Activated CD4-positive, CD25-positive, alpha-beta regulatory T cell treated with anti-CD3 and anti-CD28 coated beads, Interleukin-2, amount 50 U/mL, for 24 hours (primary cell): Measurements from ENCODE around the gene MCHR2.
"Not testable (repeated sequence)": the region's sequence is repeated elsewhere in the genome, so short reads cannot be mapped to it uniquely, and the experiment has no call there.

Experiments used
- ATAC-seq, 2 donors: fragments of 150-1000 bp; cut with Tn5 transposase; one replicate each; pipeline ENCODE4 v1.10.0; 2021; ENCODE audit warnings: mild to moderate bottlenecking in 1 of 2, moderate library complexity in 1 of 2

Gene MCHR2, protein sequence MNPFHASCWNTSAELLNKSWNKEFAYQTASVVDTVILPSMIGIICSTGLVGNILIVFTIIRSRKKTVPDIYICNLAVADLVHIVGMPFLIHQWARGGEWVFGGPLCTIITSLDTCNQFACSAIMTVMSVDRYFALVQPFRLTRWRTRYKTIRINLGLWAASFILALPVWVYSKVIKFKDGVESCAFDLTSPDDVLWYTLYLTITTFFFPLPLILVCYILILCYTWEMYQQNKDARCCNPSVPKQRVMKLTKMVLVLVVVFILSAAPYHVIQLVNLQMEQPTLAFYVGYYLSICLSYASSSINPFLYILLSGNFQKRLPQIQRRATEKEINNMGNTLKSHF

DNA sequence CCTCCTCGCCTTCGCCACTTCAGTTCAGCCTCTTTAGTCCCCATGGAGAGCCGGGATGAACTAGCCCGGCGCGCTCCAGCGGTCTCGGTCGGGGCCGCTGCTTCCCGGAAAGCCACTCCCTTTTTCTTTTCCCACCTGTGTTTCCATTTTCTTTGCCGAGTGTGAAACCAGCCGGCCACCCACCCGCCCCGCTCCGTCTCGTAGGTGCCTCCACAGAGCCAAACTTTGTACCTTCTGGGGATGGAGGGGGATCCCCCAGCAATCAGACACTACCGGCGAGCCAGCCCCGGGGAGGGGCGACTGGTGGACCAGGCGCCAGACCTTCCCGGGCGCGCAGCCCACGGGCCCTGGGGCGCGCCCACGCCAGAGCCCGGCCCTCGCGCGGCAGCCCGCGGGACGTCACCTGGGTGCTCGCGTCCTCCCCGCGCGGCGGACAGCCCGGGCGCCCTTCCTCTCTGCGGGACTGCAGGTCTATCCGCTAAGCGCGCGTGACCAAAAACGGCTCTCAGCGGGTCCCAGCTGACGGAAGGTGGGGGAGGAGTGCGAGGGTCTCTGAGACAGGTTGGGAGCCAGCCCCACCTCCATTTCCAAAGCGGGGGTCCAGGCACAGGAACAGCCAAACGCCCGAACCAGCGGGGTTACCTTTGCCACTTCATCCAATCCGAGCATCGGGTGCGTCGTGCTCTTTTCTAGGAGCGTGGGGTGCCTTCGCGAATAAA lies at the start of gene MCHR2:
Gene MCHR2, minus strand, starts transcription at position 691 of the 719 bp plus-strand sequence. CDS start 38,076 bp downstream, outside the sequence.
- no peak for ATAC-seq

DNA sequence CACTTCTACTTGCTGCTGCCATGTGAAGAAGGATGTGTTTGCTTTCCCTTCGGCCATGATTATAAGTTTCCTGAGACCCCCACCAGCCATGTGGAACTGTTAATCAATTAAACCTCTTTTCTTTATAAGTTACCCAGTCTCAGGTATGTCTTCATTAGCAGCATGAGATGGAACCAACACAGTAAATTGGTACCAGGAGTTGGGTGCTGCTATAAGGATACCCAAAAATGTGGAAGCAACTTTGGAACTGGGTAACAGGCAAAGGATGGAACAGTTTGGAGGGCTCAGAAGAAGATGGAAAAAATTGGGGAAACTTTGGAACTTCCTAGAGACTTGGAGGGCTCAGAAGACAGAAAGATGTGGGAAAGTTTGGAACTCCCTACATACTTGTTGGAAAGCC lies 44.5 kb upstream of the MCHR2 start:
- not testable (repeated sequence) for ATAC-seq

GRCh38 chr6:100035873-100036653 lies 42.0 kb upstream of the MCHR2 start:
- no peak for ATAC-seq

GRCh38 chr6:100023798-100024197 lies 29.8 kb upstream of the MCHR2 start:
- ATAC-seq = no peak

- no peak for ATAC-seq
Measured at GRCh38 chr6:100022847-100023246, 28.8 kb upstream of the MCHR2 start.

- ATAC-seq = no peak
Measured at GRCh38 chr6:100008857-100009256, 14.8 kb upstream of the MCHR2 start.

DNA sequence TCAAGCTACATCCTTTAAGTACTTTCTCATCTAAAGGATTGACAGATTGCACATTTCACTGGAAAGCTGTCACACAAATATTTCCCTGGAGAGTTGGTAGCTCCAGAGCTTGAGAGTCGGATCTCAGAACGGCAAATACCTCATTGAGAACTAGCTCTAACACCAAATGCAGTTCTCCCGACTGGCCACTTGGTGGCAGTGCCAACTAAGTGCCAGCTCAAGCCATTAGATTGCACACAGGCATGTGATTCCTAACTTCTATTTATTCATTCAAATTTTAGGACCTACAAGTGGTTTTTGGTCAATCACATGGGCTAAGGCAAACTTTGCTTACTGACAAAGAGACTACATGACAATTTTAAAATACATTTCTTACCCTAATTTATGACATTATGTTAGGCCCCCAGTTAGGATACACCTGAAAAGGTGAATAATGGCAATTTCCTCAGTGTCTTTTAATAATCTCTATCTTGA lies 7.9 kb upstream of the MCHR2 start:
- ATAC-seq = peak in 1 of 2 donors; percentile 63

DNA sequence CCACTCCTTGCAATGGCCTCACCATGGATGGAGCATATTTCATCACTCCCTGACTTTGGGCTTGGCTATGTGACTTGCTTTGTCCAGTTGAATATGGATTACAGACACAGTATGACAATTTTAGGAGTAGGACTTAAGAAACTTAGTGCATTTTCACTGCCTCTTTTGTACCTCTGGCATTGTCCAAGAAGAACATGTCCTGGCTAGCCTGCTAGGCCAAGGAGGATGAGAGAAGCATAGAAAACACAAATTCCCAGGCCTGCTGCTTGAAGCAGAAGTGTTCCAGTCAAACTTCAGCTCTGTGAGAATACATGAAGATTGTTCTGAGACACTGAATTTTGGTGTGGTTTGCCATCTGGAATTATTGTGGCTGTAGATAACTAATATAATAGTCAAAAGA lies 3.1 kb upstream of the MCHR2 start:
- ATAC-seq = no peak

GRCh38 chr6:99995916-99996315 lies 1.9 kb upstream of the MCHR2 start:
- no peak for ATAC-seq

DNA sequence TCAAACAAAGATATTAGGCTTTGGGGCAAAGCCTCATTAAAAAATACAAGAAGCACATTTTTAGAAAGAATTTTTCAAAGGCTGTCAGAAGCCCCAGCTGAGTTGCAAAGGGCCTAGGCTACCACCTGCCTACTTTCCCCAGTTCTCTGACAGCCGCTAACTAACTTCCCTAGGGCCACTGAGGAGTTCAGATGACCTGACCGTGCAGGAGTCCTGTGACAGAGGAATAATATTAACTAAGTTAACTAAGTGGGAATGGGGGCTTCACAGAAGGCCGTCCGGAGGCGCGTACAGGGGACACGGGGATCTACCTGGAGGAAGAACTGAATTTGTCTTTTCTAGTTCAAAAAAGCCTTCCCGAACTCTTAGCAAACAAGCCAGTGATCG lies 884 bp downstream of the MCHR2 start:
- ATAC-seq = no peak

DNA sequence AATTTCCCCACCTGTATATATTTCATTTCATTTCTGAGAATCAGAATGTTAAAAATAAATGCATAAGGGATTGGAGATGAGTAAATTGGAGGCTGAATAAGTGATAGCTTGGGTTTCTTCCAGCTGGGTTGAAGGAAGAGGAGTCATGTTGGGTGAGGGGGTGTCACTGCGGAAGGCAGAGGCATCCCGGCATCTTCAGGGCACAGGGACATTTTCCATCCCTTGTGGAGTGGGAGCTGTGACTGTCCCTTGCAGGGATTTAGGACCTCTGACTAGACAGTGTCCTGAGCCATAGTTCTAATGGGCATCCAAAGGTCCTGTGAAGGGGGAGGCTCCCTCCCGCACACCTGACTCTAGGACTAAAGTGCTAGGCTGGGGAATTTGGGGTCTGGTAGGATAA lies 2.1 kb downstream of the MCHR2 start:
- ATAC-seq = no peak

DNA sequence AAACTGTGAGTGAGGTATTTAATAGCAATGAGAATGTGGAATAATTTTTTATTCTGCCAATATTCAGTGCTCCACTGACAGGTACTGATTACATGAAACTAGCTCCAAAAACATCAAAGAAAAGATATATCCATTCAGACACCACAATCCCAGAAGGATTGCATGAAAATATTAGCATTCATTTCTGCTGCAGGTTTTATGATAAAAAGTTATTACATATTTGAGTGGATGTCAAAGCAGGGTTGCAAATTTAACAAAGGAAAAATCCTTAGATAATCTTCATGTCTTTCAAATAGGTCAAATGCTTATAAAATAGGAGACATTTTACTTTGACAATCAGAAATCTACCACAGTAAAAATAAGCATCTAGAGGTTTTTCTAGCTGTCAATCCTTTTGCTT lies 13.3 kb downstream of the MCHR2 start:
- no peak for ATAC-seq

DNA sequence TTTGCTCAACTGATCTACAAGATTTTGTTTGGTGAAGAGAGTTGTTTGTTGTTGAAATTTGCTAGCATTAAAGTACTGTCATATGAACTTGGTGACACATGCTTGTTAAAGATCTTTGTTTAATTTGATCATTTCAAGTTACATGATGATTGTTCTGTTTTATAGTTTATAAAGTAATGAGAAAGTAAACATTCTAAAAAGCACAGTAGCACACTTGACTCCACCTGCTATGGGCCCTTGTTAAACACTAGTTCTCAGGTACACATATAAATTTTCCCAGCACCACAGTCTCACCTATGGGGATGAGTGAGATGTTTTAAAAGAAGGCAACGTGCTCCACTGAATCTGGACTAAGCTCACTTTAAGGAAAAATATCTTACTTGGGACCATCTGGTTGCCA lies 14.1 kb downstream of the MCHR2 start:
- ATAC-seq = no peak

DNA sequence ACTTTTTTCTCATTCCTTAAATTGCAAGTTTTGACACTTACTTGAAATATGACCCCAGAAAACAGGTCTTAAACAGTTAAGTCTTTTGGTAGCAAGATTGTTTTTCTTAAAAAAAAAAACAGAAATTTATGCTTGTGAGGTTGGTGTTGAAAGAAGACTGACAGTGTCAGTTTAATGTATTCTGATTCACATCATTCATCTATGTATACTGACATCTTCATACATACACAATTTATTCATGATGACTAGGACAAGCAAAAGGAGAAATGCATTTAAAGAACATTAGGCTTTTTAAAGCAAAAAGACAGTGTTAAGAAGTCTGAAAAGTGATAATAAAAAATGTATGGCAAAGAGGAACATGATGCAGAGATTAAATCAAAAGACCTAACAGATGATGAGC lies 27.0 kb downstream of the MCHR2 start:
- no peak for ATAC-seq

- ATAC-seq = no peak
Measured at GRCh38 chr6:99960027-99960426, 34.0 kb downstream of the MCHR2 start.

- ATAC-seq = no peak
Measured at GRCh38 chr6:99951016-99951805, 42.8 kb downstream of the MCHR2 start.

DNA sequence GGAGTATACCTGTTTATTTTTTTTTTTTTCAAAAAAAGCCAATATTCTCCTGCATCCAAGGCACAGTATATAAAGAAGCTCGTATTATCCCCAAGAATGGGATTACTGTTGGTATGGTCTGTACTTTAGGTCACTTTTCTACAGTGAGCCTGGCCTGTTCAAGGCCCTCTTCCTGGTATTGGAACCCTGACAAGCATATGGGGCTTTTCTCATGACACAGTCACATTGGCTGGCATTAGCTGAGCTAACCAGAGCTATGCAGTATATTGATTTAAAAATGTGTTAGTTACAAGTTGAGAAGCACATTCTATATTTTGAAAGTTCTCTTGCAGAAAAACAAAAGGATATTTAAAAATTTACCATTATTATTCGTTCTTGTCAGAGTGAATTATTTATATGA lies 48.0 kb downstream of the MCHR2 start:
- no peak for ATAC-seq

- no peak for ATAC-seq
Measured at GRCh38 chr6:99943846-99944245, 50.2 kb downstream of the MCHR2 start.

GRCh38 chr6:99940582-99940981 lies 53.4 kb downstream of the MCHR2 start:
- ATAC-seq = no peak

GRCh38 chr6:99933129-99933528 lies 60.9 kb downstream of the MCHR2 start:
- no peak for ATAC-seq

DNA sequence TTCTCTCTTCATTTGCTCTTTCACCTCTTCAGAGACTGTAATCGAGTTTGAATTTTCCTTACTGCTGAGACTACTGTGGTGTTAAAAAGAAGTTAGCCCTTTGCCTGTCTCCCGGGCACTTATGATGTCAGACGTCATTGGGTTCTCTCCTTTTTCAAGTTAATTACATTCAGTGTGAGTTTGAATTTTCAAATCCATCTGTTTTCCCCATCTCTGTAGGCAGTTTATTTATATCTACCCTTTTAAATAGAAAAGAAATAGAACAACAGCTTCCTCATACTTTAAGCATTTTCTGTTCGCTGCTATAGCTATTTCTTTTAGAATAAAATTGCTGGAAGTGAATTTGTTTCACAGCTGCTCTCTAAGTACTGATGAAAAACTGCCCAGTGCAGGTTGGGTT lies 81.4 kb downstream of the MCHR2 start:
- no peak for ATAC-seq
